Neural crest cell (in vitro differentiated cells): ENCODE results near the gene PERM1. TPM values are rescaled to one million over a fixed set of nuclear protein-coding genes. Genes with fewer than 3 reads are reported as not detected.

Experiments
- DNase-seq: peaks from one replicate; pipeline ENCODE4 v3.0.0; 2021; ENCODE audit warnings: low read depth, mixed read lengths, low spot score
- H3K27ac Mint-ChIP-seq: one replicate; pipeline ENCODE4 v1.8.0; 2021; ENCODE audit warnings: mild to moderate bottlenecking, mixed read lengths; ENCODE audit not compliant: unreplicated experiment
- H3K27me3 Mint-ChIP-seq: 2 replicates; pipeline ENCODE4 v1.8.0; 2021; ENCODE audit warnings: low read depth, mild to moderate bottlenecking, mixed read lengths
- H3K36me3 Mint-ChIP-seq: 2 replicates; pipeline ENCODE4 v1.8.0; 2021; ENCODE audit warnings: low read depth, mild to moderate bottlenecking, mixed read lengths
- H3K4me1 Mint-ChIP-seq: 2 replicates; pipeline ENCODE4 v1.8.0; 2021; ENCODE audit warnings: mixed read lengths
- H3K4me3 Mint-ChIP-seq: one replicate; pipeline ENCODE4 v1.8.0; 2021; ENCODE audit warnings: mild to moderate bottlenecking, mixed read lengths
- H3K9me3 Mint-ChIP-seq: 2 replicates; pipeline ENCODE4 v1.8.0; 2021; ENCODE audit warnings: mixed read lengths
- total RNA-seq: library from RNA; stranded (reverse); gene quantifications from 2 replicates; pipeline ENCODE4 v1.2.1, GENCODE V29; 2021
- TF ChIP-seq, protein P1 (sequence below): fragments of 200-600 bp; sonication (generic); conservative IDR thresholded peaks from 2 replicates; pipeline ENCODE4 v1.5.0; 2021; ENCODE audit warnings: antibody characterized with exemption, mild to moderate bottlenecking

Gene PERM1
- total RNA-seq, 1 donor from 2014 or later = not detected

DNA sequence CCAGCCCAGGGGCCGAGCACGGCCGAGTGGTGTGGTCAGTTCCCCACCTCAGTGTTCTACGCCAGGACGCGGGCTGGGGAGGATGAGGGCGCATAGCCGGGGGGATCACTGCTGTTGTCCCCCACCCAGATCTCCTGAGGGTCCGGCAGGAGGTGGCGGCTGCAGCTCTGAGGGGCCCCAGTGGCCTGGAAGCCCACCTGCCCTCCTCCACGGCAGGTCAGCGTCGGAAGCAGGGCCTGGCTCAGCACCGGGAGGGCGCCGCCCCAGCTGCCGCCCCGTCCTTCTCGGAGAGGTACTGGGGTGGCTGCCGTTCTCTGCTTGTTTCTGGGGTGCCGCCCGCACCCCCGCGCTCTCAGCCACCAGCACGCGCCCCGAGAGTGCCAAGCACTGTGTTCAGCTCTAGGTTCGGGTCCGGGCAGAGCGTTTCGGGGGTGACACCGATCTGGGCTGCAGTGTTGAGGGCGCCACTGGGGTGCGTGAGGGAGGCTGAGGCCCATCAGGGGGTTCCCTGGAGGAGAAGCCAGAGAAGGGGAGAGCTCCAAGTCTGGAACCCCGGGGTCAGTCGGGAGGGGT is 40.8 kb downstream of the PERM1 start:
- no peak for DNase-seq
- no peaks in the 10 kb centered on the region for H3K9me3 Mint-ChIP-seq
- no peak overlapping the region for H3K27ac Mint-ChIP-seq
- H3K36me3 Mint-ChIP-seq = peaks cover 3% of the 10 kb centered on the region
- no peaks in the 10 kb centered on the region for H3K4me1 Mint-ChIP-seq
- TF ChIP-seq, protein P1, sequence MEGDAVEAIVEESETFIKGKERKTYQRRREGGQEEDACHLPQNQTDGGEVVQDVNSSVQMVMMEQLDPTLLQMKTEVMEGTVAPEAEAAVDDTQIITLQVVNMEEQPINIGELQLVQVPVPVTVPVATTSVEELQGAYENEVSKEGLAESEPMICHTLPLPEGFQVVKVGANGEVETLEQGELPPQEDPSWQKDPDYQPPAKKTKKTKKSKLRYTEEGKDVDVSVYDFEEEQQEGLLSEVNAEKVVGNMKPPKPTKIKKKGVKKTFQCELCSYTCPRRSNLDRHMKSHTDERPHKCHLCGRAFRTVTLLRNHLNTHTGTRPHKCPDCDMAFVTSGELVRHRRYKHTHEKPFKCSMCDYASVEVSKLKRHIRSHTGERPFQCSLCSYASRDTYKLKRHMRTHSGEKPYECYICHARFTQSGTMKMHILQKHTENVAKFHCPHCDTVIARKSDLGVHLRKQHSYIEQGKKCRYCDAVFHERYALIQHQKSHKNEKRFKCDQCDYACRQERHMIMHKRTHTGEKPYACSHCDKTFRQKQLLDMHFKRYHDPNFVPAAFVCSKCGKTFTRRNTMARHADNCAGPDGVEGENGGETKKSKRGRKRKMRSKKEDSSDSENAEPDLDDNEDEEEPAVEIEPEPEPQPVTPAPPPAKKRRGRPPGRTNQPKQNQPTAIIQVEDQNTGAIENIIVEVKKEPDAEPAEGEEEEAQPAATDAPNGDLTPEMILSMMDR = no peak
- peak overlapping the region; percentile 49 for H3K4me3 Mint-ChIP-seq
- H3K27me3 Mint-ChIP-seq = peaks cover 75% of the 10 kb centered on the region

DNA sequence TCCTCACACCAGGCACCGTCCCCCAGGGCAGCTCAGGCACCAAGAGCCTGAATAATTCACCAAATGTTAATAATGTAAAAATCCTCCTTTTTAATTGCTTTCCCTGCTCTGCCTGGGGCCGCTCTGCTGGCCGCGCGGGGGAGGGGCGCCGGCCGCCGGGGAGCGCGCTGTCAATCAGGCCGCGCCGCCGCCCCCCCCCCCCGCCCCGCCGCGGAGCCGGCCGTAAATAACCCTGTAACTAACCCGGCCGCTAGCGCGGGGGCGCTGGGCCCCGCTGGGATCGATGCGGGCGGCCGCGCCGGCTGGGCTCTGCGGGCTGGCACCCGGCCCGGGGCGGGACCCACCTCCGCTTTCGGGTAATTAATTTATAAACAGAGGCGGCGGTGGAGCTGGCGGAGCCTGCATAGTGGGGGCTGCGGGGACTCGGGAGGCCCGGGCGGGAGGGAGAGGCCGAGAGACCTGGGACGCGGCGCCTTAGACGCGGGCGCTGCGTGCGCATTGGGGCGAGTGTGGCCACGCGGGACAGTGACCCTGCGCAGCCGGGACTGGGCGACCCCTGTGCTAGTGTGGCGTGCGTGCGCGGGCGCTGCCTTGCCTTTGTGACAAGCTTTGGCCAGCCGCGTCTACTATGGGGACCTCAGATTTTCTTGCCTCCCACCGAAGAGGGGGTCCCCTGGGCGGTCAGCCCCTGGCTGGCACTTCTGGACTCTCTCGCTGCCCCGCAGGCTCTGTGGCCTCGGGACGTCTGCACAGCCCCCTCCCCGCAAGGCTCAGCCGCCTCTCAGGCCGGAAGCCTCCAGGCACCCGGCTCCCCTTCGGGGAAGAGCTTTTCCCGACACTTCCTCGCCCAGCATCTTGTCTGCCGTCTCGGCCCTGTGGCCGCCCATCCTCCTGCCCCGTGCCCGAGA is 41.5 kb downstream of the PERM1 start:
- no peaks in the 10 kb centered on the region for H3K9me3 Mint-ChIP-seq
- H3K27me3 Mint-ChIP-seq = peaks cover 75% of the 10 kb centered on the region
- no peak overlapping the region for H3K27ac Mint-ChIP-seq

DNA sequence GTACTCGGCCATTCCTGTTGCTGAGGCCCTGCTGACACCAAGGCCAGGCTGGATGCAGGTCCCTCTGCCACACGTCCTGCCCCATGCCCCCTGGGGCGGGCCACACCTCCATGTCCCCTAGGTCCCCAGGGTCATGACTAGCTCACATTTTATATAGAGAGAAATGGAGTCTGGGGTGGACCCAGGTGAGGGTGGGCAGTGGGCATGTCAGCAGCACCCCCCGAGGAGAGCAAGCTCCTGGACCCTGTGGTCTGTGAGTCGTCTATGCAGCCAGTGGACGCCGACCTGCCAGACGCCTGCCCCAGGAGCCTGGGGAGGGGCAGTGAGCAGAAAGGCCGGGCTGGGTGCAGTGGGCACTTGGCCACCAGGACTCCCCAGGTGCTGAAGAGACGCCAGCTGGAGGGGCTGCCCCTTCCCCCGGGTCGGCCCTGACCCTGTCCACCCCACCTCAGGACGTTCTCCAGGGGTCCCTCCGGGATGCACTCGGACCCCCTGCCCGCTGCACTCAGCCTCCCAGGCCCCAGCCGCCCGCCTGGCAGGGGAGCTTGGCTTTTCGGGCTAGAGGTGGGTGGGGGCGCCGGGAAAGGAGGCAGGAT is 42.3 kb downstream of the PERM1 start:
- H3K9me3 Mint-ChIP-seq = no peaks in the 10 kb centered on the region
- no peaks in the 10 kb centered on the region for H3K36me3 Mint-ChIP-seq
- H3K27me3 Mint-ChIP-seq = peaks cover 76% of the 10 kb centered on the region
- H3K27ac Mint-ChIP-seq = no peak overlapping the region
- DNase-seq = no peak
- TF ChIP-seq, protein P1 = no peak
- no peak overlapping the region for H3K4me3 Mint-ChIP-seq
- no peaks in the 10 kb centered on the region for H3K4me1 Mint-ChIP-seq

More for the DNA sequence above, 41.5 kb downstream of the PERM1 start:
- H3K4me3 Mint-ChIP-seq = peak overlapping the region; percentile 49
- DNase-seq = no peak
- H3K4me1 Mint-ChIP-seq = no peaks in the 10 kb centered on the region
- peaks cover 3% of the 10 kb centered on the region for H3K36me3 Mint-ChIP-seq
- TF ChIP-seq, protein P1 = no peak

DNA sequence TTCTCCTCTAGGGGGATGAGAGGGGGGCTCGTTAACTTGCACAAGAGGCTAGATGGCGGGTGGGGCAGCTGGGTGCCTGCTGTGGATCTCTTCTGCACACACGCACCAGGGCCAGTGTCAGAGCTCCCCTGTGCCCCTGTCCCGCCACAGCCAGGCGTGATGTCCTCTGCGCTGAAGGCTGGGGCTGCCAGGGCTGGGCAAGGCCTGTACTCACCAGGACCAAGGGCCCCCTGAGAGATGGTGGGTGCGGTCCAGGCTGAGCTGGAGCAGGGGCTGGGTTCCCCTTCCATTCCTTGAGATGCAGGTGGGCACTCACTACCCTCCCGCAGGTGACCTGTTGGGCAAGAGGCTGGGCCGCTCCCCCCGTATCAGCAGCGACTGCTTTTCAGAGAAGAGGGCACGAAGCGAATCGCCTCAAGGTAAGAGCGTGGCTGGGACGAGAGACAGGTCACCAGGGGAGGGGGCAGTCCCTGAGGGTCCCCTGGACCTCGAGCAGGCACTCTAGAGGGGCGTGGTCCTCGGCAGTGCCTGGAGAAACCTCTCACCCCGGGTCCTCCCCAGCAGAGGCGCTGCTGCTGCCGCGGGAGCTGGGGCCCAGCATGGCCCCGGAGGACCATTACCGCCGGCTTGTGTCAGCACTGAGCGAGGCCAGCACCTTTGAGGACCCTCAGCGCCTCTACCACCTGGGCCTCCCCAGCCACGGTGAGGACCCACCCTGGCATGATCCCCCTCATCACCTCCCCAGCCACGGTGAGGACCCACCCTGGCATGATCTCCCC is 43.0 kb downstream of the PERM1 start:
- Mint-ChIP-seq H3K27me3 (peaks cover 69% of the 10 kb centered on the region), H3K36me3 (no peaks in the 10 kb centered on the region), H3K27ac (no peak overlapping the region), H3K4me3 (peak overlapping the region; percentile 49), H3K9me3 (no peaks in the 10 kb centered on the region), H3K4me1 (no peaks in the 10 kb centered on the region)
- no peak for DNase-seq
- TF ChIP-seq, protein P1 = no peak

DNA sequence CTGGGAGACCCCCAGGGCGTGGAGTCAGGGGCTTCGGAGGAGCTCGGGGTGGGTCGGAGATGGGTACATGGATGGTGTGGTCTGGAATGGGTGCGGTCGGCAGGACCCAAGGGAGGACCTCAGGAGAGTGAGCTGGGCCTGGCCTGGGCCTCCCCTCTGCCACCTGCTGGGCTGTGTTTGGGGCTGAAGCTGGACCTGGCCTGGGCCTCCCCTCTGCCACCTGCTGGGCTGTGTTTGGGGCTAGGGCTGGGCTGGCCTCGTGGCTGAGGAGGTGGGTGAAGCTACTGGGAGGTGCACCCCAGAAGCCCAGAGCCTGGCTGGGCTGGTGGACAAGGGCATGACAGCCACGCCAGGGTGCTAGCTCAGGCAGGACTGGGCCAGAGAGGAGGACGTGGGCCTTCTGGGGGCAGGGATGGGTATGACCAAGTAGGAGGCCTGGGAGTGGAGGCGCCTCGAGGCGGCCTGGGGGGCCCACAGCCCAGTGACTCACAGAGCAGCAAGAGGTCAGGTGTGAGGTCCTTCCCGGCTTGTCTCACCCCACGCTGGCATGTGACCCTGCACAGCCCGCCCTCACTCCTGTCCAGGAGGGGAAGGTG is 43.7 kb downstream of the PERM1 start:
- Mint-ChIP-seq H3K4me1 (no peaks in the 10 kb centered on the region), H3K36me3 (no peaks in the 10 kb centered on the region), H3K4me3 (peak overlapping the region; percentile 19), H3K27me3 (peaks cover 69% of the 10 kb centered on the region), H3K9me3 (no peaks in the 10 kb centered on the region), H3K27ac (no peak overlapping the region)
- TF ChIP-seq, protein P1 = no peak
- no peak for DNase-seq
